CD4-positive, alpha-beta T cell treated with Interleukin-12 subunit alpha and Interleukin-12 subunit beta, for 1 hour (primary cell): ENCODE measurements around the gene IGSF21.

Source experiments
- DNase-seq: peaks from one replicate; pipeline ENCODE4 v3.0.0-alpha.2; 2020

Gene IGSF21

DNA sequence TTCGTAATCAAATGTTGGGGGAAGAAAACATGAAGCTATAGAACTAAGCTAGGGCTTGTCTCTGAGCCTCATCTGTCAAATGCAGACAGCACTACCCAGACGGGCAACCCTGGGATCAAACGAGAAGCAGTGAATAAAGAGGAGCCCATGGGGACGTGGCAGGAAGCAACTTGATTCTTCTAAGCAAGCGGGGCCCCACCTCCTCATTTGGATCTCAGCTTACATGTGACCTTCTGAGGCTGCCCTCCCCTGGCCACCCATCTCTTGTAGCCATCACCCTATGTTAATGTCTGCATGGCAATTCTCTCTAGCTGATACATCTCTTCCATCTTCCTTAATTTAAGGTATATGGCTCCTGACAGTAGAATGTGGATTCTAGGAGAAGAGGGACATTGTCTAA, 171.3 kb downstream of the IGSF21 start:
- DNase-seq, result no peak

DNA sequence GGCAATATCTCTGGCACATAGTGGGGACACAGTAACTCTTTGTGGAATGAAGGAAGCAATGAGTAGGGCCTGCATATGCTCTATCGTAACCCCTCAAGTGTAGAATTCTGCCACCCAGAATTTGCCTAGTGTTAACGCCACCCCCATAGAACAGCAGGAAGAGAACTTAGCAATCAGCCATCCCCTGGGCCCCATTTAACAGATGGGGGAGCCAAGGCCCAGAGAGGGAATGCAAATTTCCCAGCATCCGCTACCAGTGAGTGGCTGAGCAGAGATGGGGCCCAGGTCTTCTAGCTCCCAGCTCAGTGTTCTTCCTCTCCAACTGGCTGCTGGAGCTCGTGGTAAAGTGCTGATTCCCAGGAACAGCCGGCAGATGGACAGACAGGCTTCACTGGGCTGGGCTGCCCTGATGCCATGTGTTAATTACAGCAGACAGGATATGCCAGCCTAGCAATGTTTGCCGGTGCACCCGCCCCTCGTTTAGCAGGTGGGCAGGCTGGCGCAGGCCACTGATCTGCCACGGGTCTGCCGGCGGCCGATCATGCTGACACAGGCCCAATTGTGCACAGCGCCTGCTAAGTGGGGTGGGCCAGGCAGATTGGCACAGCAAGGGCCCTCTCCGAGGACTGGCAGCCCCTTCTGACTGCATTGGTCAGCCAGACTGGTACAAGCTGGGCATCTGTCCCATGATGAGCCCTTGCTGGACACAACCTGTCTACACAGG, 171.9 kb downstream of the IGSF21 start:
- DNase-seq, result no peak

DNA sequence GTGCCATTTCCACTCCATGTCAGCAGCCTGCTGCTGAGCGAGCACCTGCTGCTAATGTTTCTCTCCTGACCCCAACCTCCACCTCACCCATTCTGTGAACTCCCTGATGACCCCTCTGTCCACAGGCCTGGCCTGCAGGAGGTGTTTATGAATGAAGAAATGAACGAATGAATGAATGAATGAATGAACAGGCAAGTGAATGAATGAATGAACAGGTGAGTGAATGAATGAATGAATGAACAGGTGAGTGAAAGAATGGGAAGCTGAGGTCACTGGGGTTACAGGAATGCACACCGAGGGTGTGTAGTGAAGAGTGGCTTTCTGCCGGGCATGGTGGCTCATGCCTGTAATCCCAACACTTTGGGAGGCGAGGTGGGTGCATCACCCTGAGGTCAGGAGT, 173.4 kb downstream of the IGSF21 start:
- no peak for DNase-seq

DNA sequence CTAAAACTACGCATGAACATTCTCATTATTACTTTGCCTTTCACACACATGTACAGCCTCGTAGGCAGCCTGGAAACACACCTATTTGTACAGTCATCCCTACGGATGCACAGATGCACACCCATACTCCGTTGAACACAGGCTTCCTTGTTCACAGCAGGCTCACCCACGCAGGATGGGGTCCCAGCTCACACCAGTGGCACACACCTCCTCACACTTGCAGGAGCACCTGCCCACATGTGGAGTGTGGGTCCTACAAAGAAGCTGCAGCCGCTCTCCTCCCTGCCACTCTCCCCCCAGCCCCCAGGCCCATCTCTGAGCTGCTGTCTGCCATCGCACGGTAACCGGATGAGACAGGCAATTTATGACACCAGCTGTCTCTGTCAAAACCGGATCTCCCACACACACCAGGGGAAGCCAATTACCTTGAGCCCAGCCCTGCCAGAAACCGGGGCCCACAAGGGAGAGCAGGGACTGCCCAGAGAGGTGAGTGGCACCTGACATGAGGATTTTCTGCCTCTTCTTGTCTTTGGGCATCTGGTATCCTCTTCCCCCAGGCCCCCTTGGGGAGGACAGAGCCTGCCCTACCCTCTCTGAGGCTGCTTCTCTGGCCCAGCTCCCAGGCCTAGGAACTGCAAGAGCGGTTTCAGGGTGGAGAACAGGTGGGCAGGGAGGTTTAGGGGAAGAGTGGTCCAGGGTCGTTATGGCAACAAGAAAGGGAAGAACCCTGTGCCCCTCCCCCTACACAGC, 175.4 kb downstream of the IGSF21 start:
- DNase-seq, result no peak

DNA sequence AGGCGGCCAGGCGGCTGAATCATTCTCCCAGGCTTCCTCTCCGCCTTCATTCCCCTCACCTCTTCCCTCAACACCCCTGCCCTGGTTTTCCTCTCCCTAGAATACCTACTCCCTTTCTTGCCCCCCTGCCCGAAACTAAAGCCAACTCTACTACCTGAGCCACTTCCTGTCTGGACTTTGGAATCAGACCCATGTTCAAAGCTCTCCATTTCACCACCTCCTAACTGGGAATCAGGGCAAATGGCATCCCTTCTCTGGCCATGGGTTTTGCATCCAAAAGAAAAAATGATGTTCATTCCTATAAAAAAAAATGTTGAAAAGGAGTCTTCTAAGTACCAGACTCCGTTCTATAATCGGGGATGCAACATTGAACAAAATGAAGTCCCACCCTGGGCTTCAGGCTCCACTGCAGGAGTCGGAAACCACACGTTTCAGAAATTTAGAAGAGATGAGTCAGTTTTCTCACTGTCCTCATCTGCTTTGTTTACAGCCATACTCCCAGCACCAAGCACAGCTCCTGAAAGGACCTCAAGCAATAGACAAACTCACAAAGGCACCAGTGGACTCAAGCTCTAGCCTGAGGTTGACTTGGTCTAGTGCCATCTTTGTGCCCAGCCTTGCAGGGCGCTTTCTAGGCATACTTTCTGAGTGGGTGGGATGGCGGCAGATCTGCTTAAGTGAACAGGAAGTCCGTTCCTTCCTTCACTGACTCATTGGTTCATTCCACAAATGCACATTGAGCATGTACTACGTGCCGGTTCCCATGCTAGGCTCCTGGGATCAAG, 176.2 kb downstream of the IGSF21 start:
- DNase-seq, result no peak

DNA sequence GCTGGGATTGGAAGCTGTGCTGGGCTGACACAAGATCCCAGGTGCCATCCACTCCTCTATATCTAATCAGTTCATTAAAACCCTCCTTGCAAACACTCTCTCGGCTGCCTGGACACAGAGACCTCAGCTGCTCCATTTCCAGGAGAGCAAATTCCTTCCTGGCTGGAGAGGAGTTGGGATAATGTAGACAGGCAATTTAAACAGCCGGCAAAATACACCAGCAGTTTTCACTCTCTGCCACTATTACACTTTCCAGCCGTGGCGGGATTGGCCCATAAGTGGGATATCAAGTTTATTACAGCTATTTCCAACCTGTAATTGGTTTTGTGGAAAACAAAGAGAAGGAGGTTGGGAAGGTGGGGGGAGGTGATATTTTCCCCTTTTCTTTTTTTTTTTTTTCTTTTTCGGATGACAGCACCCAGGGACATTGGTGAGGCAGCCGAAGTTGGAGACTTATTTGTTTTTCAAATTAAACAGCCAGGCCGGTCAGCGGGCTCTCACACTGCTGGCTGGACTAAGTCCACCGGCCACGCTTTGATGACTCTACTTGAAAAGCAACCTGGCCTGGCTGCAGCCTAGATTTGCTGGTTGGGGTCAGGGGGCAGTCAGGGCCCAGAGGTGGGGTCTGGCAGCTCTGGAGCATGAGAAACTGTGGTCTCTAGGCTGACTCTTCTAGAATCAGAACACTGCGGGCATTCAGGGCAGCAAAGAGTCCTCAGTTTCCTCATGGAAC, 177.4 kb downstream of the IGSF21 start:
- DNase-seq, result no peak

DNA sequence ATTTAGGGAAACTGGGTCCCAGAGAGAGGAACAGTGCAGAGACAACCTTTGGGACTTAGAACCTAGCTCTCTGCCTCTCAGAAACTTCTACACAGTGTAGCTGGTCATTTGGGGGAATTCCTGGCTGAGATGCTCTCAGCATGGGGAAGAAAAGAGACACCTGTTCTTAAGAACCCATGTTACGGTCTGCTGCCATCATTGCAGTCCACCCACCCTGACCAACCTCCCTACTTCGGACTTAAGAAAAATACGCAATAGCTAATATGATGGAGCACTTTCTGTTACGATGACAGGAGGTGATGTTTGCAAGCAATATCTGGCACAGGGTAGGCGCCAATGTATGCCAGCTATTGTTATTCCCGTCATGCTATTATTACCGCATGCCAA, 177.9 kb downstream of the IGSF21 start:
- DNase-seq, result no peak

DNA sequence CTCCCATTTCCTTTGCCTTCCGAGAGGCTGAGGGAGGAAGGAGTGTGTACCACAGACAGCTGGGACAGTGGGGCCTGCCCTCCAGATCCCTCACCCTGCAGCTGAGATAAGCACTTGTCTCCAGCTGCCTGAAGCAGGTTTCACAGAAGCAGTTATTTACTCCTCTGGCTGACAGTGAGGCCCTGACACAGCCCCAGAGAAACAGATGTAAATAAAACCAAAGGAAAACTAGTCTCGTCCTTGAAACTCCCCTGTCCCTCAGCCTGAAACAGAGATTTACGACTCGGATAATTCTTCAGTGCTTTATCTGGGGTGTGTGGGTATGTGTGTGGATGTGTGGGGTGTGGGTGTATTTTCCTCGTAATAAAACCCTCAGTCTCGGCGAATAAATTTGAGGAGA, 181.1 kb downstream of the IGSF21 start:
- no peak for DNase-seq

DNA sequence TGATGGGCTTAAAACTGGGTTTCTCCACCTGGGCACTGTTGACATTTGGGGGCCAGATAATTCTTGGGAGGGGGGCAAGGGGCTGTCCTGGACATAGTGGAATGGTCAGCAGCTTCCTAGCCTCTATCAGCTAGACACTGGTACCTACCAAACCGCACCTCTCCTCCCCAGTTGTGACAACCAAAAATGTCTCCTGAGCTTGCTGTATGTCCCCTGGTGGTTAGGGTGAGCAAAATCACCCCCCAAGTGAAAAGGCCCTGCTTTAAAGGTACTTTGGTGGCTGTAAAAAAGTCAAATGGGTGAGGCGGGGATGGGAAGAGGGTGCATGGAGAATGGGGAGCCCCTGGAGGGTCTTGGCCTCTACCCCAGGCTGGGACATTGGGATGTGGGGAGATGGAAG, 182.0 kb downstream of the IGSF21 start:
- no peak for DNase-seq

DNA sequence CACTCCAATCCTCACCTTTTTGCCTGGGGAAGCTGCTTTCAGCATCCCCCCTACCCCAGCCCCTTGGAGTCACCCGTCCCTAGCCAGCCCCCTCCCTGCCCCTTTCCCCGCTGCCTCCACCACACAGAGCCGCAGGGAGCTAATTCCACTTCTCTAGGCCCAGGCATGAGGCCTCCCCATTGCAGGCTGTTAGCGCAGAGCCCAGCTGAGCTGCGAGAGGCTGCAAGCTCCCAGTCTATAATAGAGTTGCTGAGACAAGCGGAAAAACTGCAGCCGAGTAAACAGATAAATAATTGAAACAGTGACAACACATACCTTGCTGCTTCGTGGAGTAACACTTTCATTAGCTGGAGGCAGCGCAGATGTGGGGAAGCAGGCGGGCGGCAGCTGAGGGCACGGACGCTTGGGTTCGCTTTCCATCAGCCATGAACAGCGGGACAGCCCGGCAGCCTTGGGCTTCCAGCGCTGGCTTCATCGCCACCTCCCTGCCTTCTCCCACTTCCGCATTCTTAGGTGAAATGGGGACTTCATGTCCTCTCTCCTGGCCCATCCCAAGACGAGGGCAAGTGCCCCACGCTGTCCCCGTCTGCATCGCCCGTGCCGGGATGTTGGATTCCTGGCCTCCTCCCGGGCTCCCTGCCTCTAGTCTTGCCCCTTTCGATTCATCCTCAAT, 183.3 kb downstream of the IGSF21 start:
- DNase-seq, result no peak

DNA sequence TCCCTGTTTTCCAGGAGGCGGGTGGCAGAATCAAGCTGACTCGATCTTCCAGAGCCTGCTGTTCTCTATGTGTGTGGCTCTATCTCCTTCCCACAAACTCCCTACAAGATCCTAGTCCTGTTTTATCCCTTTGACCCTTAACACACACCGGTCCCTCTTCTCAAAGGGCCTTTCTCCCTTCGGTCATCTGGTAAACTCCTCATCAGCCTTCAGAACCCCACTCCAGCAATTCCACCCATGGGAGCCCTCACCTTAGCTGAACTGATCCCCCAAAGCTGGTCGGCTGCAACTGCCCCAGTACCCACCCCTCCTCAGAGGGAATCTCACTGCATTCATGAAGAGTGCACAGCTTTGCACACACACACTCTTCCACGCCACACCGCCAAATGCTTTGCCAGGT, 184.9 kb downstream of the IGSF21 start:
- DNase-seq, result no peak

DNA sequence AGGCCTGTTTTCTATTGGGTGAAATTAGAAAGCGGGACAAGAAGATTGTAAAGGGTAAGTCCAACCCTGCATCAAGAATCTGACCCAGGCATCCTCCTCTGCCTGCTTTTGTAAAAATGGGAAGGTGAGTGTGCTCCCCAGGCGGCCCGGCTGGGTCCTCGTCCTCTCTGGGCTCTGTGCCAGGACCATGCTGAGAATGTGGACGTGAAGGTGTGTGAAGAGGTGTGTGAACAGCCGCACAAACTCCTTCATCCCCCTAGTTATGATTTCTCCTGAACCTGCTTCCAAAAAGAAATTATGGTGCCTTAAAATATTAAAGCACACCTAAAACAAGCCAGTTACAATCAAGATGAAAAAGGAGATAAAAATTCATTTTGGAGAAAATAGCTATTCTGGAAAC, 185.7 kb downstream of the IGSF21 start:
- DNase-seq, result no peak

DNA sequence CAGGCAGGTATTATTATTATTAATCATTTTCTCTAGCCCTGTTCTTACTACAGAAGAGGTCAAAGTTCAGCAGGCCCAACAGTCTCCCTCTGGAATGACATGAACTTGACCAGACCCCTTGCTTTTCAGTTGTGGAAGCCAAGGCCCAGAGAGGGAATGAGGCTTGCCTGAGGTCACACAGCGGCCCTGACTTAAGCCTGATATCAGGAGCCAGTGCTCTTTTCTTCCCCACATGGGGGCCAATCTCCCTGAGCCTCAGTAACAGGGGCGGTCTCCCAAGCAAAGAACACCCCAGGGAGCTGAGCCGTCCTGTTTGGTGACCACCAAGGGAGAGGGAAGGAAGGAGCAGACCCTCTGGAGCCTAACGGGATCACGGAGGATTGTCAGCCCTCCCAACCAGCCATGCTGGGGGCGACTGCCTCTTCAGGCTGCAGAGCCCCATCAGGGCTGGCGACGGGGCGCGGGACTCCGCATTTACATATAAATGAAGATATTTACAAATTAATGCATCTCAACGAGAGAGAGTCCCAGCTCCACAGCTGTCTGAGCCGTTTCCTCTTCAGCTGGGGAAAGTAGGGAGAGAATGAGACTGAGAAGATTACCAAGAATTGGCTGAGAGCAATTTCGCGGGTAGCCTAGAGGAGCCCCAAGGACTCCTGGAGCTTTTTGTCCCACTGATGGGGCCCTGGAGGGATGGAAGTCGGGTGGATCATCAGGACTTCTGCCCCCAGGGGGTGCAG, 187.0 kb downstream of the IGSF21 start:
- no peak for DNase-seq

DNA sequence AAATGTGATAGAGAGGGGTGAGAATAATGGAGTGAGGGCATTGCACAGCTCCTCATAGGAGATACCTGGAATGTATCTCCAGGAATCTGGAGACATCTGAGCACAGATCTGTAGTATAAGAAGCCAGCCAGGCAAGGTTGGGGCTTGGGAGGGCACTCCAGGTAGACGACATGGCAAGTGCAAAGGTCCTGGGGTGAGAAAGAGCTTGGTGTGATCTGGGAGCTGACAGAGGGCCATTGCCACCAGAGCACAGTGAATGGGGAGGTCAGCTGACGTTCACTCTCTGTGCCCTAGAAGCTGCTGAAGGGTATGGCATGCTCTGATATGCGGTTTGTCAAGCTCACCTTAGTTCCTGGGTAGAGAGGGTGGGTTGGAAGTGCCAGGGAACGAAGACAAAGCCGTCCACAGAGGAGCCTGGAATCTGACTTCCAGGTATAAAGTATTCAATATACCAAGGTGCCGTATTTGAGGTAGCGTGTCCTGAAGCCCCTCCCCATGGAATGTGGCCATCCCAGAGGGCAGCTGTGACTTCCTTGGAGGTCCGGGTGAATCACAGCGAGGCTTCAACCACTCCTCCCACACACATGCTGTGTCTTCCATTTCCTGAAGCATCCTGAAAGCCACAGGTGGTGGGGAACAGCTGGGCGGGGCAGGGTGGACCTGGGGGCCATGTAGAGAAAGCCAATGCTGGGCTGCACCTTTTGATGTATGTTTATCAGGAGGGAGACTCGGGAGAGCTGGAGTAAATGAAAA, 190.5 kb downstream of the IGSF21 start:
- no peak for DNase-seq

DNA sequence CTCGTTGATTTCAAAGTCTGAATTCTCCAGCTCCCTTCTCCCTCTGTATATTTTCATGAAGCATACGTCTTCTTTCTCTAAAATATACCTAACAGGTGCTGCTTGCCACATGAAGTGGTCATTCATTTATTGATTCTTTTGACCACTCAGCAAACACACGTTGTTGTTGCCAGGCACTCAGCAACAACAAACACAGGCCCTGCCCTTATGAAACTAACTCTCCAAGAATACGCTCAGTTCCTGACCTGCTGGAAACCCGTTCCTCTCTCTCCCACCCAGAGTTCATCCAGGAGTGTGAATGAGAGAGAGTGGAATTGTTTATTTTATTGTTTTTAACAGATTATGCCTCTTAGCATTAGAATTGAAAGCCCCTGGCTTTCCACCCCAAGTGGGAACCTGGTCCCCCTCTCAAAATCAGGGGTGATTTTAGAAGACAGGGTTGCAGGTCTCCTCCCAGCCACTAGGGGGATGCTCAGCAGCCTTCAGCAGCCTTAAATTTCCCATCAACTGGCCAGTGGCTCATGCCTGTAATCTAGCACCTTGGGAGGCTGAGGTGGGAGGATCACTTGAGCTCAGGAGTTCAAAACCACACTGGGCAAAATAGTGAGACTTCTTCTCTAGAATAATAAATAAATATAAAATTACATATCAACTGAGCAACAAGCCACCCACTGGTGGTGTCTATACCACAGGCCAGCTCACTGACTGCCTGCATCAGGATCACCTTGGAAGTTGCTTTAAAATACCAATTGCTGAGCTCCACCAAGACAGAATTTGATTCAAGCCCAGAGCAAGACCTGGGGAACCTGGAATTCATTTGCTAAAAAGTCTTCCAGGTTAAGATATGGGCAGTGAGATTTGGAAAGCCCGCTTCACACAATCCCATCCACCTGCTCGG, 192.1 kb downstream of the IGSF21 start:
- DNase-seq, result no peak

DNA sequence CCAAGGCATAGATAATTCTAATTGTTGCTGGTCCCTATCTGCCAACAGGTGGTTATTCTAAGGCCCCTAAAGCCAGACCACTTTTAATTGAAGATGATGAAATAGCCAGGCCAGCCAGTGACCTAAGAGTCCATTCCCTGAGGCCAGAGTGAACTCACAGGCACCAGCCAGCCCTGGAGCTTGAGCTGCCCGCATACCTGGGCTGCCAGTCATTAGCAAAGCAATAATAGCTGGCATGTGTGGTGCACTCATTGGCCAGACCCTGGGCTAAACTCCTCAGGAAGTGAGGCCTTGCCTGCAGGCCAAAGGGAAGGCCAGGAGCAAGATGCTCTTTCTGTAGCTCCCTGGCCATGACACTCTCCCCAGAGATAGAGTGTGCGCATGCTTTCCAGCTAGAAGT, 192.8 kb downstream of the IGSF21 start:
- DNase-seq, result no peak

DNA sequence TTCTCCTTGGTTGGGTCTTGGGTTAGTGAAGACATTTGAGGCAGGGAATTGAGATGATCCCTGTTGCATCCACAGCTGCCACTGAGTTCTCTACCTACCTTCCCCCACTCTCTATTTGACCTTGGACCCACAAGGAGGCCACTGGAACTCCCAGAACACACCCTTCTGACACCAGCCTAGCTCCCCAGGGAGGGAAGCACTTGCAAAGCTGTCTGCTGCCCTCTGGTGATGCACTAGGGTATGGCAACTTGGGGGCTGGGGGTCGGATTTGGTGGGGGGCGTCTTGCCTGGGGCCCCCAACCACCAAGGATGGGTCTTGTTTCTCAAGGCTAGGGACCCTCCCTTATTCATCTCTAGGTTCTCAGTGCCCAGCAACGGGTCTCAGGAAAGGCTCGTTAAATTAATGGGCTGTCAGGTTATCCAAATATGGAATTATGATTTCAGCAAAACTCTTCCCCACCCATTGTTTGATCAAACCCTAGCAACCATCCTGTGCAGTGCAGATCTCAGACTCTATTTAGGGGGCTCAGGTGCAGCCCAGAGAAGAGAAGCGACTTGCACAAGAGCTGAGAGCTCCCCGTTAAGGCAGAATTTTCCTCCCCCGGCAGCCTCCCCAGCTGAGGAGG, 195.3 kb downstream of the IGSF21 start:
- no peak for DNase-seq

DNA sequence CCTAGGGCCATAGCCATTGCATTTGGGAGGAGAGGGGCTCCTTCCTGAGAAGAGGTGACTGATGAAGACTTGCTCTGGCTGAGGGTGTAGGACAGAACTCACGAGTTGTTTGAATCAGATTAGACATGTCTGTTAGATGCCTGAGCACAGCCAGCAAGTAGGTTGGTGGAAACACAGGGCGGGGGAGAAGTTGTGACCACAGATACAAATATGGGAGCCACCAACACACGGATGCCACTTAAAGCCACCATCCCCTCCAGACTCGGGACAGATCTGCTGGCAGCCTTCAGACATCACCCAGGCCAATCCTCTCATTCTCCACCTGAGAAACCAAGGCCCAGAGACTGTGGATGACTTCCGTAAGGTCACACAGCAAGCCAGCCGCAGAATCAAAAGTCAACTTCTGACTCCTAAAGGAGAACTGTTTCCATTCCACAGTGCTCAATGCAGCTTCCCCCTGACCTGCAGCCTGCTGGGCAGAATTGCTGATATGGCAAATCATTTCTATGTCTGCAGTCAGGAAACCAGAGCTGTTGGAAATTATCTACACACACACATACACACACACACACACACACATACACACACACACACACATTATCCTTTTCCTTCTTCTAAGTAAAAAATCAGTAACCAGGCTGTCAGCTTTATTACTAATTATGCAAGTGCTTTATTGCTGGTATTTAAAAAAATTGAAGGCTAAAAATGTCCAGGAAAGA, 196.7 kb downstream of the IGSF21 start:
- no peak for DNase-seq
